GM12874 (cell line): ENCODE data around the gene GPHN.

Source experiments
- CTCF ChIP-seq: IDR thresholded peaks from 2 replicates; pipeline ENCODE4 v1.5.1; 2011; ENCODE audit warnings: low read depth, mild to moderate bottlenecking, control low read depth, low read length, moderate library complexity; ENCODE audit not compliant: insufficient read depth

The GPHN gene

GRCh38 chr14:66490143-66491111, 17.5 kb upstream of the GPHN start:
- TF ChIP-seq CTCF: no peak

GRCh38 chr14:66493750-66494149, 14.2 kb upstream of the GPHN start:
- TF ChIP-seq CTCF: no peak

GRCh38 chr14:66495218-66496098, 12.5 kb upstream of the GPHN start:
- peak; percentile 60 for TF ChIP-seq CTCF

- TF ChIP-seq CTCF: no peak
Measured at GRCh38 chr14:66496188-66496807, 11.6 kb upstream of the GPHN start.

- TF ChIP-seq CTCF: no peak
Measured at GRCh38 chr14:66496911-66497310, 11.0 kb upstream of the GPHN start.

GRCh38 chr14:66498311-66498710, 9.6 kb upstream of the GPHN start:
- no peak for TF ChIP-seq CTCF

- TF ChIP-seq CTCF: no peak
Measured at GRCh38 chr14:66501592-66501991, 6.4 kb upstream of the GPHN start.
